WTC11 (cell line): ENCODE results near the gene NR3C1. TPM values are rescaled to one million over a fixed set of nuclear protein-coding genes. Genes with fewer than 3 reads are reported as not detected.

Source experiments
- ATAC-seq: fragments of 200-7000 bp; cut with Tn5 transposase; 2 replicates; pipeline ENCODE4 v1.10.0; 2021; ENCODE audit warnings: mild to moderate bottlenecking, moderate library complexity
- CTCF ChIA-PET: fragments of 300-600 bp; sonication (Branson Sonifier 250); formaldehyde crosslinking; loops from one replicate; lab custom pipeline; 2021; ENCODE audit warnings: antibody characterized with exemption; lab: Charles Lee
- POLR2A ChIA-PET: fragments of 350-600 bp; sonication (Branson Sonifier 250); formaldehyde crosslinking; loops from one replicate; lab custom pipeline; 2021; ENCODE audit warnings: antibody characterized with exemption; lab: Charles Lee
- DNase-seq: peaks from one replicate; pipeline ENCODE4 v3.0.0; 2021; ENCODE audit warnings: low spot score
- H3K27ac Mint-ChIP-seq: 2 replicates; pipeline ENCODE4 v1.8.0; 2021; ENCODE audit warnings: mixed read lengths
- H3K27me3 Mint-ChIP-seq: 2 replicates; pipeline ENCODE4 v1.8.0; 2021; ENCODE audit warnings: low read depth, mild to moderate bottlenecking, moderate library complexity, mixed read lengths
- H3K36me3 Mint-ChIP-seq: 2 replicates; pipeline ENCODE4 v1.8.0; 2021; ENCODE audit warnings: mixed read lengths
- H3K4me1 Mint-ChIP-seq: 2 replicates; pipeline ENCODE4 v1.8.0; 2022; ENCODE audit warnings: mixed read lengths
- H3K4me3 Mint-ChIP-seq: 2 replicates; pipeline ENCODE4 v1.8.0; 2021; ENCODE audit warnings: mild to moderate bottlenecking, moderate library complexity, mixed read lengths
- H3K9me3 Mint-ChIP-seq: 2 replicates; pipeline ENCODE4 v1.8.0; 2021; ENCODE audit warnings: mixed read lengths
- ETV6 ChIP-seq: sonication (generic); formaldehyde crosslinking; IDR thresholded peaks from 2 replicates; pipeline ENCODE4 v1.8.1; 2022; ENCODE audit warnings: mild to moderate bottlenecking, missing genetic modification reagents
- FOXJ3 ChIP-seq: sonication (generic); formaldehyde crosslinking; IDR thresholded peaks from 2 replicates; pipeline ENCODE4 v1.9.0; 2021; ENCODE audit warnings: missing genetic modification reagents, mild to moderate bottlenecking, borderline replicate concordance
- IRF2 ChIP-seq: sonication (generic); formaldehyde crosslinking; IDR thresholded peaks from 2 replicates; pipeline ENCODE4 v1.8.0; 2022; ENCODE audit warnings: low read depth, missing genetic modification reagents, borderline replicate concordance
- JAZF1 ChIP-seq: fragments of 250-450 bp; sonication (Bioruptor Pico); IDR thresholded peaks from 2 replicates; pipeline ENCODE4 v1.9.0; 2021; ENCODE audit warnings: moderate library complexity, mild to moderate bottlenecking, inconsistent platforms
- JUN ChIP-seq: sonication (generic); formaldehyde crosslinking; IDR thresholded peaks from 2 replicates; pipeline ENCODE4 v1.8.0; 2023; ENCODE audit warnings: mild to moderate bottlenecking, missing genetic modification reagents
- NFATC4 ChIP-seq: fragments of 250-450 bp; sonication (Bioruptor Pico); IDR thresholded peaks from 2 replicates; pipeline ENCODE4 v1.9.0; 2021; ENCODE audit warnings: mild to moderate bottlenecking
- NFYB ChIP-seq: sonication (generic); formaldehyde crosslinking; conservative IDR thresholded peaks from 2 replicates; pipeline ENCODE4 v1.8.0; 2022; ENCODE audit warnings: low read depth, missing genetic modification reagents
- NR1H2 ChIP-seq: sonication (generic); formaldehyde crosslinking; IDR thresholded peaks from 2 replicates; pipeline ENCODE4 v1.9.0; 2021; ENCODE audit warnings: mild to moderate bottlenecking, moderate library complexity, missing genetic modification reagents
- PRRX2 ChIP-seq: fragments of 250-450 bp; sonication (Bioruptor Pico); IDR thresholded peaks from 2 replicates; pipeline ENCODE4 v1.8.0; 2021; ENCODE audit warnings: mild to moderate bottlenecking
- RORB ChIP-seq: fragments of 250-450 bp; sonication (Bioruptor Pico); IDR thresholded peaks from 2 replicates; pipeline ENCODE4 v1.9.0; 2021; ENCODE audit warnings: mild to moderate bottlenecking
- TEAD1 ChIP-seq: sonication (generic); formaldehyde crosslinking; IDR thresholded peaks from 2 replicates; pipeline ENCODE4 v1.8.0; 2022; ENCODE audit warnings: mild to moderate bottlenecking, missing genetic modification reagents
- TP53 ChIP-seq: sonication (generic); formaldehyde crosslinking; IDR thresholded peaks from 2 replicates; pipeline ENCODE4 v1.8.1; 2023; ENCODE audit warnings: mild to moderate bottlenecking, missing genetic modification reagents
- ZNF396 ChIP-seq: fragments of 250-450 bp; sonication (Bioruptor Pico); IDR thresholded peaks from 2 replicates; pipeline ENCODE4 v1.8.0; 2021; ENCODE audit warnings: mild to moderate bottlenecking, moderate library complexity, borderline replicate concordance
- total RNA-seq: library from RNA; stranded (reverse); gene quantifications from 3 replicates; pipeline ENCODE4 v1.2.3, GENCODE V29; 2021
- TF ChIP-seq, protein P1 (sequence below): fragments of 250-450 bp; sonication (Bioruptor Pico); IDR thresholded peaks from 2 replicates; pipeline ENCODE4 v1.8.0; 2021; ENCODE audit warnings: mild to moderate bottlenecking
- TF ChIP-seq, protein P2 (sequence below): sonication (generic); formaldehyde crosslinking; IDR thresholded peaks from 2 replicates; pipeline ENCODE4 v1.8.1; 2022; ENCODE audit warnings: low read depth, mild to moderate bottlenecking, moderate library complexity, missing genetic modification reagents, borderline replicate concordance
- TF ChIP-seq, protein P3 (sequence below): sonication (generic); formaldehyde crosslinking; IDR thresholded peaks from 2 replicates; pipeline ENCODE4 v1.8.1; 2022; ENCODE audit warnings: missing genetic modification reagents, borderline replicate concordance
- TF ChIP-seq, protein P4 (sequence below): sonication (generic); formaldehyde crosslinking; IDR thresholded peaks from 2 replicates; pipeline ENCODE4 v1.8.0; 2022; ENCODE audit warnings: missing genetic modification reagents
- TF ChIP-seq, protein P5 (sequence below): sonication (generic); formaldehyde crosslinking; IDR thresholded peaks from 2 replicates; pipeline ENCODE4 v1.8.1; 2023; ENCODE audit warnings: mild to moderate bottlenecking, missing genetic modification reagents
- TF ChIP-seq, protein P6 (sequence below): sonication (generic); formaldehyde crosslinking; IDR thresholded peaks from 2 replicates; pipeline ENCODE4 v1.8.0; 2022; ENCODE audit warnings: mild to moderate bottlenecking, missing genetic modification reagents
- TF ChIP-seq, protein P7 (sequence below): sonication (generic); formaldehyde crosslinking; IDR thresholded peaks from 2 replicates; pipeline ENCODE4 v1.8.1; 2023; ENCODE audit warnings: mild to moderate bottlenecking, missing genetic modification reagents, moderate library complexity
- TF ChIP-seq, protein P8 (sequence below): fragments of 250-450 bp; sonication (Bioruptor Pico); IDR thresholded peaks from 2 replicates; pipeline ENCODE4 v1.9.0; 2021; ENCODE audit warnings: mild to moderate bottlenecking
- TF ChIP-seq, protein P9 (sequence below): sonication (generic); formaldehyde crosslinking; IDR thresholded peaks from 2 replicates; pipeline ENCODE4 v1.8.0; 2022; ENCODE audit warnings: mild to moderate bottlenecking, missing genetic modification reagents

NR3C1 gene
- total RNA-seq, 1 experiment from 2014 or later: 15.0 TPM

DNA sequence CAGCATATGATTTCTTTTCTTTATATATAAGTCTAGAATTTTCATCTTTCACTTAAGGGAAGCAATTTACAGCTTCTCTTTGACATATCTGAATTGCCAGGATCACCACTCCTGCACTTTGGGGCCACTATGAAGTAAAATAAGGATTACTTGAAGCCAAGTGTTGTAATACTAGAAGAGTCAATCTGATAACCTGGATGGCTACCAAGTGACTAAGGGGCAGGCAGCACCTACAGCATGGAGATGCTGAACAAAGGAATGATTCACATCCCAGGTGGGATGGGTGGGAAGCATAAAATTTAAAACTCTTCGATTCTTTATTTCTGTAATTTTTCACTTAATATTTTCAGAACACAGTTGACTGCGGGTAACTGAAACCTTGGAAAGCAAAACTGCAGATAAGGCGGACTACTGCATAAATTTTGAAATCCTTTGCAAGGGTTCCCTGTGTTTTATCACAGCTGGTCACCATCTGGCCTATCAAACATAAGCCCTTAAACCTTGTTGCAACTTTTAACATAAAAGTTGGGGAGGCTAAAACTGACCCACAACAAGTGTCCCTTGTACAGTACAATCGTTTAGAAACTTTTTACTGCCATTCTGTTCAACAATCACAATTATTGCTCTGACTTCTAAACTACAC lies 31.2 kb downstream of the NR3C1 start (continued):
- TF ChIP-seq ZNF396 (CRISPR knock-in tag) (no peak), TP53 (CRISPR knock-in tag) (no peak)
- TF ChIP-seq, protein P1, sequence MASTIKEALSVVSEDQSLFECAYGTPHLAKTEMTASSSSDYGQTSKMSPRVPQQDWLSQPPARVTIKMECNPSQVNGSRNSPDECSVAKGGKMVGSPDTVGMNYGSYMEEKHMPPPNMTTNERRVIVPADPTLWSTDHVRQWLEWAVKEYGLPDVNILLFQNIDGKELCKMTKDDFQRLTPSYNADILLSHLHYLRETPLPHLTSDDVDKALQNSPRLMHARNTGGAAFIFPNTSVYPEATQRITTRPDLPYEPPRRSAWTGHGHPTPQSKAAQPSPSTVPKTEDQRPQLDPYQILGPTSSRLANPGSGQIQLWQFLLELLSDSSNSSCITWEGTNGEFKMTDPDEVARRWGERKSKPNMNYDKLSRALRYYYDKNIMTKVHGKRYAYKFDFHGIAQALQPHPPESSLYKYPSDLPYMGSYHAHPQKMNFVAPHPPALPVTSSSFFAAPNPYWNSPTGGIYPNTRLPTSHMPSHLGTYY (CRISPR knock-in tag): no peak

DNA sequence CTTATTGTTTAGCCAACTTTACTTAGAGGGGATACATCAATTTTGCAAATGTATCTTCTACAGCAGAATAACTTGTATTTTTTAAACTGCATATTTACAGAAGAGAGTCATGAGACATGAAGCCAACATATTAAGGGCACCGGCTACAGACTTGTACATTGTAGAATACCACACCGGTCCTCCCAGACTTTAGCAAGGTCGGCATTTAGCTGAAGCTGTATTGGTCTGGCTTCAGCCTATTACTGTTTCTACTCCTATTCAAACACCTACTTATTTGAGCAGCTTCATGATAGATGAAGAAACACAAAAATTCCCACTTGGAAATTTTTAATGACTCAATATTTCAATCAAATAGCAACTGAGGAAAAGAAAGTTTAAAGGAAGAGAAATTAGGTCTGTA lies 33.0 kb downstream of the NR3C1 start:
- ChIA-PET POLR2A (no interaction called here), CTCF (no interaction called here)
- no peak for DNase-seq
- ATAC-seq: no peak
- Mint-ChIP-seq H3K9me3 (no peaks in the 10 kb centered on the region), H3K27ac (no peak overlapping the region), H3K27me3 (no peaks in the 10 kb centered on the region), H3K36me3 (no peaks in the 10 kb centered on the region), H3K4me1 (no peaks in the 10 kb centered on the region), H3K4me3 (no peak overlapping the region)
- TF ChIP-seq TP53 (CRISPR knock-in tag): no peak
- TF ChIP-seq ETV6 (CRISPR knock-in tag): no peak
- TF ChIP-seq JAZF1 (CRISPR knock-in tag): no peak
- TF ChIP-seq, protein P2, sequence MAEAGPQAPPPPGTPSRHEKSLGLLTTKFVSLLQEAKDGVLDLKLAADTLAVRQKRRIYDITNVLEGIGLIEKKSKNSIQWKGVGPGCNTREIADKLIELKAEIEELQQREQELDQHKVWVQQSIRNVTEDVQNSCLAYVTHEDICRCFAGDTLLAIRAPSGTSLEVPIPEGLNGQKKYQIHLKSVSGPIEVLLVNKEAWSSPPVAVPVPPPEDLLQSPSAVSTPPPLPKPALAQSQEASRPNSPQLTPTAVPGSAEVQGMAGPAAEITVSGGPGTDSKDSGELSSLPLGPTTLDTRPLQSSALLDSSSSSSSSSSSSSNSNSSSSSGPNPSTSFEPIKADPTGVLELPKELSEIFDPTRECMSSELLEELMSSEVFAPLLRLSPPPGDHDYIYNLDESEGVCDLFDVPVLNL (CRISPR knock-in tag): no peak
- TF ChIP-seq, protein P3, sequence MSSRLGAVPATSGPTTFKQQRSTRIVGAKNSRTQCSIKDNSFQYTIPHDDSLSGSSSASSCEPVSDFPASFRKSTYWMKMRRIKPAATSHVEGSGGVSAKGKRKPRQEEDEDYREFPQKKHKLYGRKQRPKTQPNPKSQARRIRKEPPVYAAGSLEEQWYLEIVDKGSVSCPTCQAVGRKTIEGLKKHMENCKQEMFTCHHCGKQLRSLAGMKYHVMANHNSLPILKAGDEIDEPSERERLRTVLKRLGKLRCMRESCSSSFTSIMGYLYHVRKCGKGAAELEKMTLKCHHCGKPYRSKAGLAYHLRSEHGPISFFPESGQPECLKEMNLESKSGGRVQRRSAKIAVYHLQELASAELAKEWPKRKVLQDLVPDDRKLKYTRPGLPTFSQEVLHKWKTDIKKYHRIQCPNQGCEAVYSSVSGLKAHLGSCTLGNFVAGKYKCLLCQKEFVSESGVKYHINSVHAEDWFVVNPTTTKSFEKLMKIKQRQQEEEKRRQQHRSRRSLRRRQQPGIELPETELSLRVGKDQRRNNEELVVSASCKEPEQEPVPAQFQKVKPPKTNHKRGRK (CRISPR knock-in tag): no peak
- TF ChIP-seq NFYB: no peak
- TF ChIP-seq, protein P4, sequence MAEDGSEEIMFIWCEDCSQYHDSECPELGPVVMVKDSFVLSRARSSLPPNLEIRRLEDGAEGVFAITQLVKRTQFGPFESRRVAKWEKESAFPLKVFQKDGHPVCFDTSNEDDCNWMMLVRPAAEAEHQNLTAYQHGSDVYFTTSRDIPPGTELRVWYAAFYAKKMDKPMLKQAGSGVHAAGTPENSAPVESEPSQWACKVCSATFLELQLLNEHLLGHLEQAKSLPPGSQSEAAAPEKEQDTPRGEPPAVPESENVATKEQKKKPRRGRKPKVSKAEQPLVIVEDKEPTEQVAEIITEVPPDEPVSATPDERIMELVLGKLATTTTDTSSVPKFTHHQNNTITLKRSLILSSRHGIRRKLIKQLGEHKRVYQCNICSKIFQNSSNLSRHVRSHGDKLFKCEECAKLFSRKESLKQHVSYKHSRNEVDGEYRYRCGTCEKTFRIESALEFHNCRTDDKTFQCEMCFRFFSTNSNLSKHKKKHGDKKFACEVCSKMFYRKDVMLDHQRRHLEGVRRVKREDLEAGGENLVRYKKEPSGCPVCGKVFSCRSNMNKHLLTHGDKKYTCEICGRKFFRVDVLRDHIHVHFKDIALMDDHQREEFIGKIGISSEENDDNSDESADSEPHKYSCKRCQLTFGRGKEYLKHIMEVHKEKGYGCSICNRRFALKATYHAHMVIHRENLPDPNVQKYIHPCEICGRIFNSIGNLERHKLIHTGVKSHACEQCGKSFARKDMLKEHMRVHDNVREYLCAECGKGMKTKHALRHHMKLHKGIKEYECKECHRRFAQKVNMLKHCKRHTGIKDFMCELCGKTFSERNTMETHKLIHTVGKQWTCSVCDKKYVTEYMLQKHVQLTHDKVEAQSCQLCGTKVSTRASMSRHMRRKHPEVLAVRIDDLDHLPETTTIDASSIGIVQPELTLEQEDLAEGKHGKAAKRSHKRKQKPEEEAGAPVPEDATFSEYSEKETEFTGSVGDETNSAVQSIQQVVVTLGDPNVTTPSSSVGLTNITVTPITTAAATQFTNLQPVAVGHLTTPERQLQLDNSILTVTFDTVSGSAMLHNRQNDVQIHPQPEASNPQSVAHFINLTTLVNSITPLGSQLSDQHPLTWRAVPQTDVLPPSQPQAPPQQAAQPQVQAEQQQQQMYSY (CRISPR knock-in tag): no peak
- no peak for TF ChIP-seq FOXJ3 (CRISPR knock-in tag)
- no peak for TF ChIP-seq NR1H2
- TF ChIP-seq, protein P5, sequence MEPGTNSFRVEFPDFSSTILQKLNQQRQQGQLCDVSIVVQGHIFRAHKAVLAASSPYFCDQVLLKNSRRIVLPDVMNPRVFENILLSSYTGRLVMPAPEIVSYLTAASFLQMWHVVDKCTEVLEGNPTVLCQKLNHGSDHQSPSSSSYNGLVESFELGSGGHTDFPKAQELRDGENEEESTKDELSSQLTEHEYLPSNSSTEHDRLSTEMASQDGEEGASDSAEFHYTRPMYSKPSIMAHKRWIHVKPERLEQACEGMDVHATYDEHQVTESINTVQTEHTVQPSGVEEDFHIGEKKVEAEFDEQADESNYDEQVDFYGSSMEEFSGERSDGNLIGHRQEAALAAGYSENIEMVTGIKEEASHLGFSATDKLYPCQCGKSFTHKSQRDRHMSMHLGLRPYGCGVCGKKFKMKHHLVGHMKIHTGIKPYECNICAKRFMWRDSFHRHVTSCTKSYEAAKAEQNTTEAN (CRISPR knock-in tag): no peak
- TF ChIP-seq, protein P6, sequence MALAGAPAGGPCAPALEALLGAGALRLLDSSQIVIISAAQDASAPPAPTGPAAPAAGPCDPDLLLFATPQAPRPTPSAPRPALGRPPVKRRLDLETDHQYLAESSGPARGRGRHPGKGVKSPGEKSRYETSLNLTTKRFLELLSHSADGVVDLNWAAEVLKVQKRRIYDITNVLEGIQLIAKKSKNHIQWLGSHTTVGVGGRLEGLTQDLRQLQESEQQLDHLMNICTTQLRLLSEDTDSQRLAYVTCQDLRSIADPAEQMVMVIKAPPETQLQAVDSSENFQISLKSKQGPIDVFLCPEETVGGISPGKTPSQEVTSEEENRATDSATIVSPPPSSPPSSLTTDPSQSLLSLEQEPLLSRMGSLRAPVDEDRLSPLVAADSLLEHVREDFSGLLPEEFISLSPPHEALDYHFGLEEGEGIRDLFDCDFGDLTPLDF (CRISPR knock-in tag): no peak
- TF ChIP-seq IRF2 (CRISPR knock-in tag): no peak
- TF ChIP-seq, protein P7, sequence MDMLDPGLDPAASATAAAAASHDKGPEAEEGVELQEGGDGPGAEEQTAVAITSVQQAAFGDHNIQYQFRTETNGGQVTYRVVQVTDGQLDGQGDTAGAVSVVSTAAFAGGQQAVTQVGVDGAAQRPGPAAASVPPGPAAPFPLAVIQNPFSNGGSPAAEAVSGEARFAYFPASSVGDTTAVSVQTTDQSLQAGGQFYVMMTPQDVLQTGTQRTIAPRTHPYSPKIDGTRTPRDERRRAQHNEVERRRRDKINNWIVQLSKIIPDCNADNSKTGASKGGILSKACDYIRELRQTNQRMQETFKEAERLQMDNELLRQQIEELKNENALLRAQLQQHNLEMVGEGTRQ: no peak
- no peak for TF ChIP-seq NFATC4 (CRISPR knock-in tag)
- TF ChIP-seq RORB (CRISPR knock-in tag): no peak
- TF ChIP-seq PRRX2: no peak
- TF ChIP-seq, protein P8, sequence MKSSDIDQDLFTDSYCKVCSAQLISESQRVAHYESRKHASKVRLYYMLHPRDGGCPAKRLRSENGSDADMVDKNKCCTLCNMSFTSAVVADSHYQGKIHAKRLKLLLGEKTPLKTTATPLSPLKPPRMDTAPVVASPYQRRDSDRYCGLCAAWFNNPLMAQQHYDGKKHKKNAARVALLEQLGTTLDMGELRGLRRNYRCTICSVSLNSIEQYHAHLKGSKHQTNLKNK (CRISPR knock-in tag): no peak
- no peak for TF ChIP-seq JUN (CRISPR knock-in tag)
- no peak for TF ChIP-seq TEAD1 (CRISPR knock-in tag)
- TF ChIP-seq, protein P9, sequence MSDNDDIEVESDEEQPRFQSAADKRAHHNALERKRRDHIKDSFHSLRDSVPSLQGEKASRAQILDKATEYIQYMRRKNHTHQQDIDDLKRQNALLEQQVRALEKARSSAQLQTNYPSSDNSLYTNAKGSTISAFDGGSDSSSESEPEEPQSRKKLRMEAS (CRISPR knock-in tag): no peak
